RPMI7951 (cell line): Measurements from ENCODE around the gene TTC7B. TPM values are rescaled to one million over a fixed set of nuclear protein-coding genes. Genes with fewer than 3 reads are reported as not detected.
A peak's percentile ranks its signal among the peaks of the same experiment; 100 is the strongest.

Source experiments
- DNase-seq: peaks from one replicate; pipeline ENCODE4 v3.0.0-alpha.2; 2012; ENCODE audit warnings: low read depth
- total RNA-seq: library from RNA; depleted of rRNA; stranded (reverse); fragments of >200 nt; shearing (Covaris generic); gene quantifications from 2 replicates; pipeline ENCODE4 v1.2.3, GENCODE V29; 2014

The TTC7B gene
- total RNA-seq, 1 experiment from 2014 or later = 22.1 TPM

- no peak for DNase-seq
These were observed 304.4 kb downstream of the TTC7B start for GRCh38 chr14:90511795-90512328.

- no peak for DNase-seq
These were observed 305.0 kb downstream of the TTC7B start for GRCh38 chr14:90511252-90511651.

- DNase-seq = no peak
These were observed 306.1 kb downstream of the TTC7B start for GRCh38 chr14:90510159-90510558.

- DNase-seq = no peak
These were observed 306.8 kb downstream of the TTC7B start for GRCh38 chr14:90509403-90509802.

GRCh38 chr14:90508536-90509254, 307.5 kb downstream of the TTC7B start:
- no peak for DNase-seq

- DNase-seq = no peak
These were observed 308.2 kb downstream of the TTC7B start for GRCh38 chr14:90508036-90508435.

- DNase-seq = no peak
These were observed 308.8 kb downstream of the TTC7B start for GRCh38 chr14:90507428-90507827.

- no peak for DNase-seq
These were observed 309.5 kb downstream of the TTC7B start for GRCh38 chr14:90506748-90507147.

GRCh38 chr14:90505531-90505930, 310.7 kb downstream of the TTC7B start:
- no peak for DNase-seq

- DNase-seq = no peak
These were observed 311.6 kb downstream of the TTC7B start for GRCh38 chr14:90504643-90505042.

GRCh38 chr14:90503582-90503981, 312.6 kb downstream of the TTC7B start:
- DNase-seq = no peak

- DNase-seq = no peak
These were observed 313.5 kb downstream of the TTC7B start for GRCh38 chr14:90502760-90503159.

GRCh38 chr14:90500665-90501370, 315.4 kb downstream of the TTC7B start:
- DNase-seq = peak; percentile 39

- DNase-seq = no peak
These were observed 316.1 kb downstream of the TTC7B start for GRCh38 chr14:90499908-90500664.

GRCh38 chr14:90499121-90499520, 317.1 kb downstream of the TTC7B start:
- DNase-seq = no peak

GRCh38 chr14:90498198-90498597, 318.0 kb downstream of the TTC7B start:
- no peak for DNase-seq

GRCh38 chr14:90496379-90496778, 319.9 kb downstream of the TTC7B start:
- DNase-seq = no peak

- peak; percentile 64 for DNase-seq
These were observed 320.6 kb downstream of the TTC7B start for GRCh38 chr14:90495357-90496276.

GRCh38 chr14:90491911-90492531, 324.2 kb downstream of the TTC7B start:
- DNase-seq = peak; percentile 29

- peak; percentile 65 for DNase-seq
These were observed 324.9 kb downstream of the TTC7B start for GRCh38 chr14:90491221-90491885.
